ENCODE data around the gene RFX3.

RFX3 gene

GRCh38 chr9:3492214-3492613 is 33.6 kb downstream of the RFX3 start:
- TF ChIP-seq CTCF (IDR thresholded peaks at IDR 0.05; ENCODE audit: insufficient read depth, low read length, missing control alignments) = no peak
- no peak for DNase-seq (ENCODE audit: low read depth, low spot score)
- POLR2A ChIA-PET = no interaction called here
- no peak overlapping the region for H3K4me3 ChIP-seq (ENCODE audit: low read depth, low read length)
- CTCF ChIA-PET = interaction anchor here (1.2 kb wide), 1 partner anchor 25 kb away, joined by 3 read pairs; no protein-coding TSS in a partner anchor

- ChIA-PET CTCF (no interaction called here), POLR2A (no interaction called here)
- no peak for TF ChIP-seq CTCF (IDR thresholded peaks at IDR 0.05; ENCODE audit: insufficient read depth, low read length, missing control alignments)
- DNase-seq (ENCODE audit: low read depth, low spot score) = no peak
- no peak overlapping the region for H3K4me3 ChIP-seq (ENCODE audit: low read depth, low read length)
Measured at GRCh38 chr9:3491450-3491849, 34.4 kb downstream of the RFX3 start.

- TF ChIP-seq CTCF (IDR thresholded peaks at IDR 0.05; ENCODE audit: insufficient read depth, low read length, missing control alignments) = no peak
- no peak overlapping the region for H3K4me3 ChIP-seq (ENCODE audit: low read depth, low read length)
- no peak for DNase-seq (ENCODE audit: low read depth, low spot score)
- ChIA-PET CTCF (no interaction called here), POLR2A (no interaction called here)
Measured at GRCh38 chr9:3490957-3491356, 34.8 kb downstream of the RFX3 start.

GRCh38 chr9:3482578-3482977 is 43.2 kb downstream of the RFX3 start:
- POLR2A ChIA-PET = no interaction called here
- CTCF ChIA-PET = interaction anchor here (0.7 kb wide), 1 partner anchor 9 kb away, joined by 3 read pairs; no protein-coding TSS in a partner anchor
- no peak overlapping the region for H3K4me3 ChIP-seq (ENCODE audit: low read depth, low read length)
- TF ChIP-seq CTCF (IDR thresholded peaks at IDR 0.05; ENCODE audit: insufficient read depth, low read length, missing control alignments) = no peak
- no peak for DNase-seq (ENCODE audit: low read depth, low spot score)

GRCh38 chr9:3480353-3480655 is 45.5 kb downstream of the RFX3 start:
- CTCF ChIA-PET = interaction anchor here (0.7 kb wide), 1 partner anchor 13 kb away, joined by 3 read pairs; no protein-coding TSS in a partner anchor
- no peak for TF ChIP-seq CTCF (IDR thresholded peaks at IDR 0.05; ENCODE audit: insufficient read depth, low read length, missing control alignments)
- no peak overlapping the region for H3K4me3 ChIP-seq (ENCODE audit: low read depth, low read length)
- POLR2A ChIA-PET = interaction anchor here (1.4 kb wide), 1 partner anchor 47 kb away, joined by 4 read pairs; no protein-coding TSS in a partner anchor
- no peak for DNase-seq (ENCODE audit: low read depth, low spot score)

GRCh38 chr9:3479514-3480352 is 46.1 kb downstream of the RFX3 start:
- ChIA-PET POLR2A (interaction anchor here (1.4 kb wide), 1 partner anchor 47 kb away, joined by 4 read pairs; no protein-coding TSS in a partner anchor), CTCF (no interaction called here)
- DNase-seq (ENCODE audit: low read depth, low spot score) = no peak
- no peak overlapping the region for H3K4me3 ChIP-seq (ENCODE audit: low read depth, low read length)
- no peak for TF ChIP-seq CTCF (IDR thresholded peaks at IDR 0.05; ENCODE audit: insufficient read depth, low read length, missing control alignments)
